NCI-H2196 (cell line): ENCODE results near the gene CHST10.
"Not testable (repeated sequence)": the region's sequence is repeated elsewhere in the genome, so short reads cannot be mapped to it uniquely, and the experiment has no call there.

ENCODE experiments used
- DNase-seq: peaks from one replicate; lab custom pipeline; 2025; ENCODE audit not compliant: unreplicated experiment; lab: John Stamatoyannopoulos, UW

CHST10 gene

DNA sequence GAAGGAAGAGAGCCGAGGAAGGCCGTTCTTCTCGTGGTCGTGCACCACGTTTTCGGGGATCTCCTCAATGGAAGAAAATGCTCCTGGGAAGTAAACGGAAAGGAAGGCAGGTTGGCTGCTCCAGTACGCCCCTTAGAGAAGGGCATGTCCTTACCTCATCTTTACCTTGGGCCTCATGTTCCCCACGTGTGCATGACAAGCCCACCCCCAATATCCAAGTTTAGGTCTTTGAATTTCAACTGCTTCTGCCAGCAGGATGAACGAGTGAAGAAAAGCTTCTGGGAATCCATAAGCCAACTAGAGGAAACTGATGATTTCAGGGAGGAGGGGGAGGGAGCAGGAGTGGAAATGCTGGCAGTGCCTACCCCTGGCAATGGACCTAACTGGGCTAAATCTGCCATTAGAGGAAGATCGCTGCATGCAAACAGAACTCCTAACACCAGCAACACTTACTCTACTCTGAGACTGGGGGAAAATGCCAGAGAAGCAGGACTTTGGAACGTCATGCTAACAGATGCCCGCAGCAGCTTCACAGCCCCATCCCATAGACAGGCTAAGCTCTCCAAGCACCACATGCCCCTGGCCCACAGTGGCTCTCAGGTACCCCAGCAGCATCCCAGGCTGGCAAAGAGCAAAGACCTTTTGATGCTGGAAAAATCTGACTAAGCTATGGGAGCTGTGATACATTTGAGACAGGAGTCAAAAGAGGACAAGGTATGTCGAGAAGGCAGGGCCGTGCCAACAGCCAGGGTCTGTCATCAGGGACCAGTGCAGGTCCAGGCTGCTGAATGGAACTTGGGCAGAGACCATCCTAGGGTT is 21.7 kb downstream of the CHST10 start:
- DNase-seq = no peak

DNA sequence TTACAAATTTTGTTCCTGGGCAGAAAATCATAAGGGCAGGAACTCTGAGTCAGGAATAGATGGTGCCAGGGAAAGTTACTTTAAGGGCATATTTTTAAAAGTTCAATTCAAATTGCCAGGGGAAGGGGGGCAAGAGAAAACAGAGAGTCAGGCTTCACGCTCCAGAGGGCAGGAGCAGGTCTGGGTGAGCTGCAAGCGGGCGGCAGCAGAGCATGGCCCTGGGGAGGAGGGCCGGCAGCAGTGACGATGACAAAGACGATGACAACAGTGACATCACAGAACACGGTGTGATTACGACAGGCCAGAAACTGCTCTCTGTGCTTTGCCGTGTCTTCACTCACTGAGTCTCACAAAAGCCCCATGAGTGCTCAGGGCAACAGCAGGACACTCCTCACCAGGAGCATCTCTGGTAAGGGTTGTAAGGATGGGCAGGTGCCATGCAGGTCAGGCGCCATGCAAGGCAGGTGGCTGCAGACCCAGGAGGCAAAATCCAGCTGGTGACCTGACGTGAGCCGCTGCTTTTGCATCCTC is 23.3 kb downstream of the CHST10 start:
- no peak for DNase-seq

DNA sequence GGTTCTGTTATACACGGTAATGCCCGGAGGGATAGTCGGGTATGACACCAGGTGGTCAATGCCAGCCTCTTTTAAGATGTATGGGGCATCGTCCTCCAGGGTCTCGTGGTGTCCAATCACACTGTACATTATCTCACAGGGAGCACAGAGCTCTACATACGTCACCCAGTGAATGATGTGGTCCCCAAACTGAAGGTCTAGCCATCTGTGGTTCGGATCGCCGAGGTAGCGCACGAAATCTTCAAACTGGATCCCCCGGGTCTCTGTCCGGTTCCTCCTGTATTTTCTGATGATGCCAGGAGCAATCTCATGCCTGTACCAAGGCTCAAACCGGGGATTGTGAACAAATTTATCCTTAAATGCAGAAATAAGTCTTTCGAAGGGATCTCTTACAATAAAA is 24.1 kb downstream of the CHST10 start:
- DNase-seq = no peak

DNA sequence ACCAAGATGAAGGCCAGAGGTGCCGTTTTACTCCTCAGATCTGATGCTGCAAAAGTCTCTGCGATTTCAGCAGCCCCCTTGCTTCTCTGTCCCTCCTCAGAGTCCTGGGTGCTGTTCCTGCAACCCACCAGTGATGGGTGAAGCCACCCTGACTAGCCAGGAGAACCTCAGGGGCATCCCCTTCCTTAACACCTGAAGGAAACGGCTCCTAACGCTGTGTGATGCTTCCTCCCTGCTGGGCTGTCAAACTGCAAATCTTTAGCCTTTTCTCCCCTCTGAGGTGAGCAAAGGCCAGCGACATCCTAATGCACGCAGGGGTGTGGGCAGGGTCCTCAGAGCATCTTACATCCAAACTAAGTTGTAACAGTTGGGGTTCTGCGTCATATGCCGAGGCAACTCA is 24.8 kb downstream of the CHST10 start:
- no peak for DNase-seq

DNA sequence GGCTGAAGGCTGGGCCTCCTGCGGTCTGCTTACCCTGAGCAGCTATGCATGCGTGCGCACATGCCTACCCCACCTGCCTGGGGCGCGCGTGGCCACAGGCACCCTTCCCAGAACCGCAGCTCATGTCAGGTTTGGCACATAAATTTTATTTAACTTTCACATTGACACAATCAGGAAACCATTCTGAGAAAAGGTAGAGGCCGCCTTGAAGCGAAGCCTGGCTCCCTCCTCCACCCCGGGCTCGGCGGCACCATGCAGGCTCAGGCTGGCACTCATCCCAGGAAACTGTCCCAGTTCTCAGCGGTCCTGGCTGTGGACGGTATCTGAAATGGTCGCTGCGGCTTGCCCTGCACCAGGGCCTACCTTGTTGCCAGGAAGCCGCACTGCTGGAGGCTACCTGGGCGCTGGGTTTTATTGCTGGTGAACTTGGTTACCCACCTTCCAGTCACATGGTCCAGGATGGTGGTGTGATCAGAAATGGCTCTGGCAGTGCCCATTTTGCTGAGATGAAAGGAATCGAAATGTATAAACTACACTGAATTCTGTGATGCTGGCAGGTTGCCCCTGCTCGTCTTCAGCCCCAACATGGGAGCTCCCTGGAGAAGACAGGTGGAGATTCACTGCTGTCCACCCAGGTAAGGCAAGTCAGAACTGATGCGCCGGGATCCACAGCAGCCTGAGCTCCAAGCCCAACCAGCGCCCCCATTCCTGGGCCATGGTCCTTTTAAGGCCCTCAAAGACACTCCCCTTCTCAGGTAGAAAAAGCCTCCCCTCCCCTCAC is 25.5 kb downstream of the CHST10 start:
- DNase-seq = no peak

DNA sequence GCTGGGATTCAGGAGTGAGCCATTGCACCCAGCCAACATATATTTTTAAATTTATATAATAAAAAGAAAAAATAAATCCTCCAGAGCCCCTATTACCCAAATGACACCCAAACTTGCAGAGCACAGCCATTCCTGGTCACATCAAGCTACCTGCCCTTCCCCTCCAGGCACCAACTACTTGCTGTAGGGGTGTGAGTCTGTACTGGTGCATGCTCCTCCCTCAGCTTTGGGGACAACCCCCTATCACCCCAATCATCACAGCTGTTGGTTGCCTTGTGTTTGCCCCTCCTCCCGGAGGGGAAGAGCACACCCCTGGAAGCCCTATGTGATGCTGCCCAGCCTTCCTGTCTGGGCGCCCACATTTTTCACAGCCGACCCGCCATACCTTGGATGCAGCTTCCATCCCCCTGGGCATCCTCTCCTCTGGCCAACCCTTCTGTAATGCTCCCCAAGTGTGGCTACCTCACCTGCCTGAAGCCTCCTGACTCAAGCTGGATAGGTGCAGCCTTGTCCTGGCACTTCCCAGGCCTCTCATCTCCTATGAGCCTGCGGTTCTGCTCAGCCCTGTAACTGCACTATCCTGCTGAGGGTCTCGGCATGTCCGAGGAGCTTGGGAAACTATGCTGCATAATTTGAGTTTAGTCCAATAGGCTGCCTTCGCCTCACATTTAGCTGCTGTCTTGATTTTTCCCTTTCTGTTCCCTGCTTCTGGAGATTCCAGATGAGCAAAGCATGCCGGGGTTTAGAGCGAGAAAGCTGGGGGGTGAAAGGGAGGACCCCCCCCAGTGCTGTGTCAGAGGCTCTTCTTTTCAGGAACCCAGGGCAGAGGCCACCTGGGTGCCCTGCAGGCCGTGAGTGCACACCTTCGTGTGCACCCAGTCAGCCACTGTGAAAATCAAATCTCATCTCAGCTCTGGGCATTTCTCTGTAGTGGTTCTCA is 27.2 kb downstream of the CHST10 start:
- DNase-seq = no peak

DNA sequence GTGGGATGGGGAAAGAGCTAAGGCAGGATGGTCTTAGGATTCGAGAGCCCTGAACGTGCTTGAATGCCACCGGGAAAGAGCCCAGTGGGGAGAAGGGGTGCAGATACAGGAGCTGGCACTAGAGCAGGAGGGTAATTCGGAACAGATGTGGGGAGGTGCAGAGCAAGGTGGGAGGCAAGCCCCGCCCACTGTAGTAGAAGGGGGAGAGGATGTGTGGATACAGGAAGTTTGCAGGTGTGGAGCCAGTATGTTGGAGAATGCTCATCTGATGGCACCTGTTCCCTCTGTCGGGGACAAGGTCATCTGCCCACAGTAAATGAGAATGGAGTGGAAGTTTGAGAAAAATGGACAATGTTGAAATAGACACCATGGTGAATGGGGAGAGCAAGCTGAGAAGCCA is 28.8 kb downstream of the CHST10 start:
- DNase-seq = no peak

DNA sequence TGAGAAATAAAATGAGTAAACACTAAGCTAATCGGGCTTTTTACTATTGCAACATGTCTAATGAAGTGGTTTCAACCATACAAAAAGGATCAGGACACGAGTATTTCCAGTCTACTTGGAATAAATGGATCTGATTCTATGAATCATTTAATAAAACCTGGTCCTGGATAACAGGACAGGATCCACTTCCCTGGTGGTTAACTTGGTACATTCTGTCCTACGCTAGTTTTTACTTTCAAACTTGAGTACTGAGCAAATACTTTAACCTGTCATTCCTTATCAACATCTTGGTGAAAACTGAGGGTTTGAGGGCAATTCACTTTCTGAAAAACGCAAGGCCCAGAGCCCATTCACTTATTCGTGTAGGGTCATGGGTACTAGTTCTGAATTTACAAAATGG is 33.5 kb downstream of the CHST10 start:
- no peak for DNase-seq

DNA sequence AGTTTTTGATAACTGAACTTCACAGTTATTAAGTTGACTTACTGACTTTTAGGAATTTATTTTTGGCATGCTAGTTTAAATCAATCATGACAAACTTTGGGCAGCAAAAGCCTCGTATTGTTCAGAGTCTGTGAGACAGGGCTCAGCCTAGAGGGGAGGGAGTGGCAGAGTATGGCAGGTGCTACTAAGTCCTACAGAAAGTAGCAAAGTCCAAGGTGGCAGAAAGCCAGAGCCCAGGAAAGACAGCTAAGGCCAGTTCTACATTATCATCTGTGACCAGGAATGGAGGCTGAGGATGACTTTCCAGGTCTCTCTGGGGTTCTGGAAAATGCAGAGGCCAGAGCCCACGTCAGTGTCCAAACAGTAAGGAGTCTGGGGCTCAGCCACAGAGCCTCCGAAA is 34.2 kb downstream of the CHST10 start:
- no peak for DNase-seq

DNA sequence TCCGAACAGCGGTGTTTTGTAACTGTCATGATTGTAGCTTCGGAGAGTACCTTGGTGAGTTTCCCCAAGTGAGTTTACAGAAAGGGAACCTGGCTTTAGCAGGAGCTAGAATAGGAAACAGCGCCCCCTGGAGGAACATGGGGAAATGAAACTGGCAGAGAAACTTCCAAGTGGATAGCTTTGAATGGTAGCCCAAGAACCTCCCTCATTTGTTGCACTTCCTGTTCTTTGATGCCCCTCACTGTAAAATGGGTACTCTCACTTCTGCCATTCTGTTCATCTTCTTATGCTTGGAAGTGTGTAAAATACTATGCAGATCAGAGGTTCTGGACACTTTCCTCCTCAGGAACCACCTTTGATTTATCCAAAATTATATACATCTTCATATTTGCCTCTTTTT is 36.2 kb downstream of the CHST10 start:
- peak; percentile 52 for DNase-seq

DNA sequence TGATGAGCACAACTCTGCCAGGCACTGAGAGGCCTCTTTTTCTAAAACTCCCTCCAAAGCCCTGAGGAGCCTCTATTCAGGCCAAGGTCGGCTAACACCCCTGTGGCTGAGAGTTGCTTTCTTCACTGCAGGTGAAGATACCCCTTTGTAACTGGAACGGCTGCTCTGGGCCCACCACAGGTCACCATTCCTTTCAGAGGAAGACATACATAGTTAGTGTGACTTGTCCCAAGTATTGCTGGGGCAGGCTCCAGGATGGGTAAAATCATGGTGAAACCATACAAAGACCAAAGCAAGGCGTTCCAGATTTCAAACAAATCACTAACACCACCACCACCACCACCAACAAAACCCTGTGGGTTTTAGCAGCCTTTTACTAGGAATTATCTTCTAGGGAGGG is 36.8 kb downstream of the CHST10 start:
- no peak for DNase-seq

DNA sequence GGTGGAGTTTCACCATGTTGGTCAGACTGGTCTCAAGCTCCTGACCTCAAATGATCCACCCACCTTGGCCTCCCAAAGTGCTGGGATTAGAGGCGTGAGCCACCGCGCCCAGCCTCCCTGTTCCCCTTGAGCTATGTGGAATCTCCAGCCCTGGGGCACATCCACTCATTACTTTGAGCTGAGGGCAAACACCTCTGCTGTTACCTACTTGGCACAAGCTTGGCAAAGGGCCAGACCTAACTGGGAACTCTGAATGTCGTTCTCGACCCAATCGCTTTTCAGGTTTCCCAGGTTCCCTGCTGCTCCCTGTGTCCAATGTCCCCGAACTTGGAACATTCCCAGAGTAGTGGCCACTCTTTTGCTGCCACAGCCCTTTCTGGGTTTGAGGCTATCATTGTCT is 40.6 kb downstream of the CHST10 start:
- peak; percentile 9 for DNase-seq

DNA sequence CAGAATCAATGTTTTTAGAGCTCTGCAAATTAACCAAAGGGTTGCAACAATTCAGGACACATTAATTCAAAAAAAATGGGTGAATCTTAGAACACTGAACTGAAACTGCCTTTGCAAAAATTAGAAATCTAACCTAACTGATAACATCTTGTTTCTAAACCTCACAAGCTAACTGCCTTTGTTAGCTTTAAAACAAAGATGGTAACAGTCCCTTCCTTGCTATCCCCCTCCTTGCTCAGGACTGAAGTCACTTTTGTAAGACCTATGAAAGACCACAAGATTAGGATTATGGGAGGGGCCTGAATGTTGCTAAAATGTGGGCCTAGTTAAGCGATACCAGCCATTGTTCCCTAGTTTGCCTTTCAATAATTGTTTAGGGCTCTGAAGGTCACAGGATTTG is 50.3 kb downstream of the CHST10 start:
- no peak for DNase-seq

DNA sequence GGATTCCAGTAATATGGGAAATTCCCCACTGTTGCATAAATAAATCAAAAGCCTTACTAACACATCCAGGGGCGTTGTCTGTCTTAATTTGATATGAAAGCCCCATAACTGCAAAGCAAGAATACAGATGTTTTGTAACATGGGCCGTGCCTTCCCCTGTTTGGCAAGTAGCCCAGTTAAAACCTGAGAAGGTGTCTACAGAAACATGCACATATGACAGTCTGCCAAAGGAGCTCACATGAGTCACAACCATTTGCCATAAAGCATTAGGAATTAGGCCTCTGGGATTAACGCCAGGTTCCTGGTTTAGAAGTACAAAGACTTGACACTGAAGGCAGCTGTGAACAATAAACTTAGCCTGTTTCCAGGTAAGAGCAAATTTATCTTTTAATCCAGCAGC is 52.0 kb downstream of the CHST10 start:
- peak; percentile 59 for DNase-seq

DNA sequence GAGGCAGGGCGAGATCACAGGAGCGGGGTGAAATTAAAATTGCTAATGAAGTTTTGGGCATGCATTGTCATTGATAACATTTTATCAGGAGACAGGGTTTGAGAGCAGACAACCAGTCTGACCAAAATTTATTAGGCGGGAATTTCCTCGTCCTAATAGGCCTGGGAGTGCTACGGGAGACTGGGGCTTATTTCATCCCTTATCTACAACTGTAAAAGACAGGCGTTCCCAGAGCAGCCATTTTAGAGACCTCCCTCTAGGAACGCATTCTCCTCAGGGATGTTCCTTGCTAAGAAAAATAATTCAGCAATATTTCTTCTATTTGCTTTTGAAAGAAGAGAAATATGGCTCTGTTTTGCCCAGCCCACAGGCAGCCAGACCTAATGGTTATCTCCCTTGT is 55.2 kb downstream of the CHST10 start:
- DNase-seq = not testable (repeated sequence)

DNA sequence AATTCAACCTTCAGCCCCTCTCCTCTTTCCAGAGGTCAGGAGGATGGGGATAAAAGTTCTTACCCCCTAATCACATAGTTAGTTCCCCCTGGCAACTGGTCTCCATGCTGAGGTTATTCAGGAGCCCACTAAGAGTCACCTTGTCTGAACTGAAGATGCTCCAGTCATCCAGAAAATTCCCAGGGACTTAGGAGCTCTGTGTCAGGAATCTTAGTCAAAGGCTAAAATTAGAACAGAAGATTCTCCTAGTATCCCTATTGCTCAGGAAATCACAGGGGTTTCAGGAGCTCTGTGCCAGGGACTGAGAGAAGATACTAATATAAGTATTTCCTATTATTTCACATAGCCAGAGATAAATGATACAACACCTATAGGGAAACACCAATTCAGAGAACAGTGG is 57.9 kb downstream of the CHST10 start:
- no peak for DNase-seq

DNA sequence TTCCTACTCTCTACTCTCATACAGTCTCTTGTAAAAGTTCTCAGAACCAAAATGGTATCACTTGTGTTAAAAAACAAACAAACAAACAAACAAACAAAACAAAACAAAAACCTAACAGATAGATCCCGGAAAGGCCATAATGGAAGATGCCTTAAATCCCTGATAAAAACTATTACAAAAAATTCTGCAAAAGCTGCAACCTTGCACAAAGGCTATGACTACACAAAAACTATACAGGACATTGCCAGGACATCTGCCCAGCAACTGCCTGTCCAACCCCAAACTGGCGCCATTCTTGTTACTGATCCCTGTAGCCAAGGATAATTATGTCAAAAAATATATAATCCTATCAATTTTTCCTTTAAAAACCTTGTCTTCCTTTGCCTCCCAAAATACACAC is 58.9 kb downstream of the CHST10 start:
- no peak for DNase-seq

DNA sequence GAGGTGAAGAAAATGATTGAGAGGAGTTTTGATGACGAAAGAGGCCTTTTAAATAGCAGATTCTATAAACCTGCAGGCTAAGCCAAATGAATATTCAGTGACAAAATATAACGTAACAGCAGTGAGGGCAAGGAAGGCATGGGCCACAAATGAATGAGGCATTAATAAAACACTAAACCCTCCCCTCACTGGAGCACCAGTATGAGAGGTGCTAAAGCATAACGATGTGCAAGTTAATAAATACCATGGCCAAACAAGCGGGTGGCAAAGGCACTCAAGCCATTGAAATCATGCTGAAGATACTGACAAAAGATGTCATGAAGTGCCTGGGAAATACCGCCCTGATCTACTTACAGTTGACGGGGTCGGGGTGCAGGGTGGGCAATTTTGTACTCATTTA is 64.9 kb downstream of the CHST10 start:
- no peak for DNase-seq

DNA sequence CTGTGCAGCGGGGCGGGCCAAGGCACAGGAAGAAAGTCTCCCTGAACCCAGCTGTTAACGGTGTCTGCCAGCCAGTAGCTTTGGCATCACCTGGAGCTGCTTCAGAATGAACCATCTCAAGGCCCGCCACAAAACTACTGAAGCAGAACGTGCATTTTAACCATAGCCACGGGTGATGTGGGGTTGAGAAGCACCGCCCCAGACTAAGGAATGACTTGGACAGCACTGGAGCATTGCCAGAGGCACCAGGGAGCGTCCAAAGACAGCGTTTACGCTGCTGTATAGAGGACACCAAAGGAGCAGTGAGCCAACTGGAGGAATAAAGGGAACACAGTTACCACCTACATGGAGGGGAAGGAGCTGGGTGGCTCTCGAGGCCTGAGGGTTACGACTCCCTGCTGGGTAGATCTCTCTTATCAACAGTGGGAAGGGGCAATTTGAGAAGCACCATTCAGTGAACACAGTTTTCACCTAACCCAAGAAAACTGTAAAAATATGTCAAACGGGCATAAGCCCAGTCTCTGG is 66.7 kb downstream of the CHST10 start:
- DNase-seq = no peak

DNA sequence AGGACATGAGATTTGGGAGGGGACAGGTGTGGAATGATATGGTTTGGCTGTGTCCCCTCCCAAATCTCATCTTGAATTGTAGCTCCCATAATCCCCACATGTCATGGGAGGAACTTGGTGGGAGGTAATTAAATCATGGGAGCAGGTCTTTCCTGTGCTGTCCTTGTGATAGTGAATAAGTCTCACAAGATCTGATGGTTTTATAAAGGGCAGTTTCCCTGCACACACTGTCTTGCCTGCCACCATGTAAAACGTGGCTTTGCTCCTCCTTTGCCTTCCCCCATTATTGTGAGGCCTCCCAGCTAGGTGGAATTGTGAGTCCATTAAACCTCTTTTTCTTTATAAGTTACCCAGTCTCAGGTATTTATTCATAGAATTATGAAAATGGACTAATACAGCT is 72.3 kb downstream of the CHST10 start:
- not testable (repeated sequence) for DNase-seq

DNA sequence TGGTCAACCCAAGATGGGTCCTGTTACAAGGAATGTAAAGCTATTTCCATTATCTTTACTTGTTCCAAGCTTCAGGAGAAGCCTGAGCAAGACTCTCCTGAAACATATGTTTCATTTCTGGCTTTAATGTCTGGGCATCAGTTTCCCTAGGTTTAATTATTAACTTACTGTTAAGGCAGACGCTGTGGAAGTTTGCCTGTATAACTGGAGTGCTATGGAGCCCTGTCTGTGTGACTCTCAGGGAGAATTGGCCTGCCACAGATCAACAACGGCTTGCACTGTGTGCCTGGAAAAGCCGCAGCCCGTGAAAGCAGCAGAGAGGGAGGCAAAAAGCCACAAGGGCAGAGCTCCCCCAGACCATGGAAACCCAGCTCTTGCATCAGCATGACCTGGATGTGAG is 73.0 kb downstream of the CHST10 start:
- no peak for DNase-seq
